Hepatocyte (in vitro differentiated cells): ENCODE data around the gene IRAK1. TPM values are rescaled to one million over a fixed set of nuclear protein-coding genes. Genes with fewer than 3 reads are reported as not detected.
A peak's percentile ranks its signal among the peaks of the same experiment; 100 is the strongest.

ENCODE experiments used
- DNase-seq: peaks from one replicate; pipeline ENCODE4 v3.0.0-alpha.2; 2016; ENCODE audit warnings: low spot score
- H2AFZ ChIP-seq: fragments of 200-600 bp; sonication (generic); 2 replicates; pipeline ENCODE4 v1.6.0; 2016; ENCODE audit warnings: antibody characterized with exemption, mild to moderate bottlenecking
- H3K27ac ChIP-seq: fragments of 200-600 bp; sonication (generic); 2 replicates; pipeline ENCODE4 v1.5.1; 2016; ENCODE audit warnings: mild to moderate bottlenecking
- H3K27me3 ChIP-seq: fragments of 200-600 bp; sonication (generic); 2 replicates; pipeline ENCODE4 v1.6.1; 2016
- H3K36me3 ChIP-seq: fragments of 200-600 bp; sonication (generic); replicated peaks from 2 replicates; pipeline ENCODE4 v1.5.1; 2016; ENCODE audit warnings: low read depth; ENCODE audit not compliant: insufficient read depth
- H3K4me1 ChIP-seq: fragments of 200-600 bp; sonication (generic); 2 replicates; pipeline ENCODE4 v1.5.1; 2016; ENCODE audit warnings: mild to moderate bottlenecking, moderate library complexity; ENCODE audit not compliant: insufficient read depth
- H3K4me2 ChIP-seq: fragments of 200-600 bp; sonication (generic); 2 replicates; pipeline ENCODE4 v1.6.0; 2016
- H3K4me3 ChIP-seq: fragments of 200-600 bp; sonication (generic); 2 replicates; pipeline ENCODE4 v1.5.1; 2016; ENCODE audit warnings: mild to moderate bottlenecking
- H3K79me2 ChIP-seq: fragments of 200-600 bp; sonication (generic); 2 replicates; pipeline ENCODE4 v1.6.0; 2017; ENCODE audit warnings: mild to moderate bottlenecking
- H3K9me2 ChIP-seq: fragments of 200-600 bp; sonication (generic); replicated peaks from 2 replicates; pipeline ENCODE4 v1.6.0; 2017; ENCODE audit warnings: mild to moderate bottlenecking; ENCODE audit not compliant: insufficient read depth
- H3K9me3 ChIP-seq: fragments of 200-600 bp; sonication (generic); 2 replicates; pipeline ENCODE4 v1.5.1; 2016; ENCODE audit warnings: low read depth, mild to moderate bottlenecking
- H4K20me1 ChIP-seq: fragments of 200-600 bp; sonication (generic); 2 replicates; pipeline ENCODE4 v1.6.0; 2016; ENCODE audit warnings: mild to moderate bottlenecking; ENCODE audit not compliant: insufficient read depth, poor library complexity, severe bottlenecking
- CTCF ChIP-seq: fragments of 200-600 bp; sonication (generic); IDR thresholded peaks from 2 replicates; pipeline ENCODE4 v1.5.1; 2016; ENCODE audit warnings: antibody characterized with exemption, mild to moderate bottlenecking; ENCODE audit not compliant: poor library complexity
- EZH2 ChIP-seq: fragments of 200-600 bp; sonication (generic); IDR thresholded peaks from 2 replicates; pipeline ENCODE4 v1.6.1; 2016; ENCODE audit warnings: antibody characterized with exemption, mild to moderate bottlenecking, borderline replicate concordance
- EZH2phosphoT487 ChIP-seq: fragments of 200-600 bp; sonication (generic); IDR thresholded peaks from one replicate; pipeline ENCODE4 v1.6.1; 2018; ENCODE audit warnings: antibody characterized with exemption, mild to moderate bottlenecking, low read depth, moderate library complexity; ENCODE audit not compliant: unreplicated experiment, severe bottlenecking
- WGBS: methylation state at CpG from one replicate; pipeline ENCODE4 v1.1.6; 2016; ENCODE audit warnings: low lambda C conversion rate; ENCODE audit errors: missing lambda C conversion rate; 5-methylcytosine and 5-hydroxymethylcytosine counted together
- polyA plus RNA-seq: library from polyadenylated mRNA; unstranded; fragments of >200 nt; fragmentation: Nextera tagmentation; extraction: Ambion mirVana; gene quantifications from 2 replicates; pipeline ENCODE4 v1.2.1, GENCODE V29; 2016
- total RNA-seq: library from RNA; depleted of rRNA; stranded (reverse); fragments of >200 nt; gene quantifications from 2 replicates; pipeline ENCODE4 v1.2.3, GENCODE V29; 2014

IRAK1 gene
- total and polyA plus RNA-seq, 2 experiments from 2014 or later = 44.1 to 99.4 TPM

- WGBS = 55% methylated on average over 7 of the region's 7 CpGs
- Histone ChIP-seq H3K36me3 (no peaks in the 10 kb centered on the region), H4K20me1 (no peaks in the 10 kb centered on the region), H3K27ac (peak overlapping the region; percentile 93), H3K4me1 (peaks cover 23% of the 10 kb centered on the region), H3K79me2 (peaks cover 42% of the 10 kb centered on the region), H3K4me2 (no peak overlapping the region), H3K9me3 (no peaks in the 10 kb centered on the region), H2AFZ (no peak overlapping the region), H3K4me3 (no peak overlapping the region), H3K27me3 (no peaks in the 10 kb centered on the region), H3K9me2 (no peaks in the 10 kb centered on the region)
- peak; percentile 66 for DNase-seq
- TF ChIP-seq EZH2 (no peak), CTCF (no peak), EZH2phosphoT487 (no peak)
Observed at GRCh38 chrX:154040307-154040756, 20.6 kb upstream of the IRAK1 start.

- H3K9me3 ChIP-seq = no peaks in the 10 kb centered on the region
- H3K79me2 ChIP-seq = peaks cover 42% of the 10 kb centered on the region
- no peaks in the 10 kb centered on the region for H3K27me3 ChIP-seq
- H2AFZ ChIP-seq = no peak overlapping the region
- no peaks in the 10 kb centered on the region for H3K36me3 ChIP-seq
- 82% methylated on average over 11 of the region's 11 CpGs for WGBS
- no peak overlapping the region for H3K4me3 ChIP-seq
- no peak overlapping the region for H3K4me2 ChIP-seq
- H4K20me1 ChIP-seq = no peaks in the 10 kb centered on the region
- no peak for TF ChIP-seq CTCF
- no peak for TF ChIP-seq EZH2
- no peak for TF ChIP-seq EZH2phosphoT487
- DNase-seq = no peak
- no peaks in the 10 kb centered on the region for H3K9me2 ChIP-seq
- H3K4me1 ChIP-seq = peaks cover 23% of the 10 kb centered on the region
- peak overlapping the region; percentile 83 for H3K27ac ChIP-seq
Observed at GRCh38 chrX:154039577-154039976, 19.9 kb upstream of the IRAK1 start.

GRCh38 chrX:154038656-154039055 is 19.0 kb upstream of the IRAK1 start:
- Histone ChIP-seq H3K79me2 (peaks cover 37% of the 10 kb centered on the region), H3K36me3 (no peaks in the 10 kb centered on the region), H3K4me1 (peaks cover 23% of the 10 kb centered on the region), H3K4me2 (no peak overlapping the region), H2AFZ (no peak overlapping the region), H4K20me1 (no peaks in the 10 kb centered on the region), H3K9me3 (no peaks in the 10 kb centered on the region), H3K4me3 (no peak overlapping the region), H3K9me2 (no peaks in the 10 kb centered on the region), H3K27me3 (no peaks in the 10 kb centered on the region), H3K27ac (peak overlapping the region; percentile 83)
- TF ChIP-seq EZH2phosphoT487 (no peak), CTCF (no peak), EZH2 (no peak)
- no peak for DNase-seq
- 77% methylated on average over 5 of the region's 5 CpGs for WGBS

GRCh38 chrX:154037754-154038153 is 18.1 kb upstream of the IRAK1 start:
- Histone ChIP-seq H3K9me3 (no peaks in the 10 kb centered on the region), H3K4me1 (peaks cover 23% of the 10 kb centered on the region), H4K20me1 (no peaks in the 10 kb centered on the region), H3K4me3 (no peak overlapping the region), H3K27me3 (no peaks in the 10 kb centered on the region), H2AFZ (no peak overlapping the region), H3K36me3 (no peaks in the 10 kb centered on the region), H3K9me2 (no peaks in the 10 kb centered on the region), H3K4me2 (no peak overlapping the region), H3K79me2 (peaks cover 36% of the 10 kb centered on the region), H3K27ac (no peak overlapping the region)
- 80% methylated on average over 5 of the region's 5 CpGs for WGBS
- TF ChIP-seq EZH2 = no peak
- no peak for TF ChIP-seq EZH2phosphoT487
- no peak for TF ChIP-seq CTCF
- DNase-seq = no peak
